H1 (cell line): ENCODE results near the gene LCN9. TPM values are rescaled to one million over a fixed set of nuclear protein-coding genes. Genes with fewer than 3 reads are reported as not detected.

Source experiments
- CTCF ChIA-PET: fragments of 300-600 bp; sonication (Branson Sonifier 250); formaldehyde crosslinking; loops from one replicate; lab custom pipeline; 2021; ENCODE audit not compliant: partially characterized antibody; lab: Charles Lee
- POLR2A ChIA-PET: fragments of 300-600 bp; sonication (Branson Sonifier 250); formaldehyde crosslinking; loops from one replicate; lab custom pipeline; 2021; ENCODE audit warnings: inconsistent platforms; ENCODE audit not compliant: partially characterized antibody; lab: Charles Lee
- DNase-seq, 2 experiments: peaks; one replicate each; pipeline versions ENCODE4 v3.0.0 to v3.0.0-alpha.2; 2010 to 2022; ENCODE audit warnings: low spot score in 2 of 2, low read depth in 1 of 2, mixed read lengths in 1 of 2
- FAIRE-seq: peaks from 2 replicates; lab custom pipeline; 2011; peaks lifted over from hg19 to GRCh38; lab: Jason Lieb, UNC
- H2AFZ ChIP-seq: 2 replicates; pipeline ENCODE4 v1.8.1; 2012; ENCODE audit warnings: low read length, inconsistent platforms
- H2AK5ac ChIP-seq: 2 replicates; pipeline ENCODE4 v1.6.1; 2013; ENCODE audit warnings: low read depth, low read length
- H2BK120ac ChIP-seq: replicated peaks from 2 replicates; pipeline ENCODE3; 2013; ENCODE audit warnings: low read depth, low read length, inconsistent platforms
- H2BK12ac ChIP-seq: 2 replicates; pipeline ENCODE4 v1.6.1; 2013; ENCODE audit warnings: low read depth, low read length
- H2BK15ac ChIP-seq: 2 replicates; pipeline ENCODE4 v1.6.1; 2013; ENCODE audit warnings: low read length
- H2BK20ac ChIP-seq: 2 replicates; pipeline ENCODE4 v1.6.1; 2013; ENCODE audit warnings: low read length
- H2BK5ac ChIP-seq: 2 replicates; pipeline ENCODE4 v1.6.1; 2013; ENCODE audit warnings: low read depth, low read length
- H3K14ac ChIP-seq: 2 replicates; pipeline ENCODE4 v1.6.1; 2013; ENCODE audit warnings: inconsistent platforms; ENCODE audit not compliant: insufficient read length
- H3K18ac ChIP-seq: 2 replicates; pipeline ENCODE4 v1.6.1; 2013; ENCODE audit warnings: low read length; ENCODE audit errors: extremely low read depth
- H3K23ac ChIP-seq: 2 replicates; pipeline ENCODE4 v1.6.1; 2013; ENCODE audit warnings: inconsistent platforms; ENCODE audit not compliant: insufficient read length
- H3K23me2 ChIP-seq: 2 replicates; pipeline ENCODE4 v1.6.1; 2013; ENCODE audit warnings: low read depth, low read length
- H3K27ac ChIP-seq: 2 replicates; pipeline ENCODE4 v1.6.1; 2011; ENCODE audit warnings: low read depth, low read length, inconsistent platforms
- H3K27me3 ChIP-seq, 4 experiments: replicated peaks in 1 of 4; 1 replicate in 1 of 4; 2 replicates in 3 of 4; pipeline versions ENCODE4 v1.6.1 to v1.8.1; 2011 to 2013; ENCODE audit warnings: low read length in 3 of 4, mild to moderate bottlenecking in 3 of 4, inconsistent platforms in 2 of 4, mixed read lengths in 2 of 4, moderate library complexity in 1 of 4; ENCODE audit not compliant: control insufficient read depth in 3 of 4, insufficient read depth in 3 of 4; ENCODE audit errors: extremely low read depth in 1 of 4
- H3K36me3 ChIP-seq, 4 experiments: 2 replicates each; pipeline versions ENCODE4 v1.6.1 to v1.8.1; 2011 to 2013; ENCODE audit warnings: mild to moderate bottlenecking in 4 of 4, low read length in 3 of 4, moderate library complexity in 2 of 4, control low read depth in 1 of 4, inconsistent platforms in 1 of 4; ENCODE audit not compliant: insufficient read depth in 4 of 4, control insufficient read depth in 2 of 4
- H3K4ac ChIP-seq: replicated peaks from 2 replicates; pipeline ENCODE3; 2013; ENCODE audit warnings: low read length, low read depth, mixed read lengths, inconsistent platforms; ENCODE audit not compliant: insufficient read length
- H3K4me1 ChIP-seq, 4 experiments: replicated peaks in 1 of 4; 1 replicate in 1 of 4; 2 replicates in 3 of 4; pipeline versions ENCODE4 v1.6.1 to v1.8.1; 2011 to 2013; ENCODE audit warnings: low read length in 3 of 4, inconsistent platforms in 2 of 4, mixed read lengths in 1 of 4; ENCODE audit not compliant: insufficient read depth in 4 of 4, control insufficient read depth in 3 of 4
- H3K4me2 ChIP-seq, 2 experiments: 2 replicates each; pipeline versions ENCODE4 v1.6.1 to v1.8.1; 2011 to 2013; ENCODE audit warnings: low read depth in 2 of 2, low read length in 2 of 2, control low read depth in 1 of 2, inconsistent platforms in 1 of 2, mild to moderate bottlenecking in 1 of 2; ENCODE audit not compliant: insufficient read depth in 1 of 2
- H3K4me3 ChIP-seq, 4 experiments: fragments of 200-600, 300-600 bp in 1 of 4; sonication (generic), shearing (Covaris generic), sonication (Bioruptor Twin) in 1 of 4; 2 replicates each; pipeline versions ENCODE4 v1.5.1 to v1.8.1; 2011 to 2016; ENCODE audit warnings: low read length in 4 of 4, low read depth in 3 of 4, control low read depth in 2 of 4, inconsistent platforms in 2 of 4, mild to moderate bottlenecking in 2 of 4, mixed read lengths in 1 of 4, moderate library complexity in 1 of 4; ENCODE audit not compliant: insufficient read depth in 2 of 4; ENCODE audit errors: extremely low read depth in 1 of 4
- H3K56ac ChIP-seq: replicated peaks from 2 replicates; pipeline ENCODE3; 2013; ENCODE audit warnings: low read depth, mild to moderate bottlenecking, mixed read lengths, low read length, inconsistent platforms; ENCODE audit not compliant: insufficient read length
- H3K79me1 ChIP-seq: 2 replicates; pipeline ENCODE4 v1.6.1; 2013; ENCODE audit warnings: low read depth, low read length, control low read depth
- H3K79me2 ChIP-seq, 2 experiments: 2 replicates each; pipeline versions ENCODE4 v1.6.1 to v1.8.1; 2012 to 2013; ENCODE audit warnings: low read length in 2 of 2, mild to moderate bottlenecking in 2 of 2, inconsistent platforms in 1 of 2; ENCODE audit not compliant: insufficient read depth in 2 of 2, control insufficient read depth in 1 of 2
- H3K9ac ChIP-seq, 4 experiments: replicated peaks in 1 of 4; 1 replicate in 1 of 4; 2 replicates in 3 of 4; pipeline versions ENCODE4 v1.6.1 to v1.8.1; 2011 to 2013; ENCODE audit warnings: low read depth in 3 of 4, low read length in 3 of 4, control low read depth in 2 of 4, mild to moderate bottlenecking in 2 of 4, moderate library complexity in 2 of 4, inconsistent platforms in 1 of 4; ENCODE audit errors: extremely low read depth in 1 of 4
- H3K9me3 ChIP-seq, 2 experiments: 2 replicates each; pipeline versions ENCODE4 v1.6.1 to v1.8.1; 2012 to 2013; ENCODE audit warnings: mild to moderate bottlenecking in 2 of 2, moderate library complexity in 2 of 2, control low read depth in 1 of 2, inconsistent platforms in 1 of 2, low read depth in 1 of 2, low read length in 1 of 2, mixed read lengths in 1 of 2; ENCODE audit not compliant: insufficient read depth in 2 of 2
- H4K20me1 ChIP-seq, 2 experiments: replicated peaks in 1 of 2; 2 replicates each; pipeline versions ENCODE3 to v1.8.1; 2011 to 2013; ENCODE audit warnings: inconsistent platforms in 2 of 2, low read length in 2 of 2, mild to moderate bottlenecking in 1 of 2; ENCODE audit not compliant: insufficient read depth in 2 of 2, control insufficient read depth in 1 of 2
- H4K5ac ChIP-seq: 2 replicates; pipeline ENCODE4 v1.6.1; 2013; ENCODE audit warnings: low read length, low read depth, mixed read lengths, inconsistent platforms; ENCODE audit not compliant: insufficient read length
- H4K8ac ChIP-seq: 2 replicates; pipeline ENCODE4 v1.8.0; 2013; ENCODE audit warnings: mild to moderate bottlenecking, moderate library complexity, low read length, inconsistent platforms; ENCODE audit not compliant: insufficient read depth; ENCODE audit errors: extremely low read depth
- H4K91ac ChIP-seq: replicated peaks from 2 replicates; pipeline ENCODE3; 2013; ENCODE audit warnings: low read length, mixed read lengths, inconsistent platforms; ENCODE audit not compliant: insufficient read length
- GABPA ChIP-seq: IDR thresholded peaks from 2 replicates; pipeline ENCODE4 v1.6.1; 2011; ENCODE audit warnings: mild to moderate bottlenecking, low read length, moderate library complexity, borderline replicate concordance; ENCODE audit not compliant: insufficient read depth
- KDM1A ChIP-seq: fragments of 200-600, 300-600 bp; sonication (generic); IDR thresholded peaks from 2 replicates; pipeline ENCODE4 v1.7.1; 2016; ENCODE audit warnings: mild to moderate bottlenecking, low read length, borderline replicate concordance
- KDM5A ChIP-seq: fragments of 200-600 bp; IDR thresholded peaks from 2 replicates; pipeline ENCODE4 v1.7.1; 2012; ENCODE audit warnings: mild to moderate bottlenecking, low read length, inconsistent platforms, mixed read lengths
- NANOG ChIP-seq: IDR thresholded peaks from 2 replicates; pipeline ENCODE4 v1.6.1; 2011; ENCODE audit warnings: low read length, low read depth, mild to moderate bottlenecking, inconsistent platforms; ENCODE audit not compliant: insufficient read depth, poor library complexity, severe bottlenecking
- PHF8 ChIP-seq: fragments of 200-600 bp; sonication (generic); conservative IDR thresholded peaks from 2 replicates; pipeline ENCODE4 v1.7.1; 2012; ENCODE audit warnings: low read depth, mild to moderate bottlenecking, inconsistent platforms, low read length, moderate library complexity
- POLR2A ChIP-seq, 2 experiments: IDR thresholded peaks; 1 replicate in 1 of 2; 2 replicates in 1 of 2; pipeline ENCODE4 v1.6.1; 2011; ENCODE audit warnings: low read depth in 2 of 2, low read length in 2 of 2, mild to moderate bottlenecking in 2 of 2; ENCODE audit errors: control extremely low read depth in 1 of 2
- POU5F1 ChIP-seq: IDR thresholded peaks from 2 replicates; pipeline ENCODE4 v1.6.1; 2011; ENCODE audit warnings: low read depth, mild to moderate bottlenecking, low read length, moderate library complexity
- RNF2 ChIP-seq: fragments of 200-900, 300-1000 bp; sonication (generic); IDR thresholded peaks from 2 replicates; pipeline ENCODE4 v1.7.1; 2016; ENCODE audit warnings: borderline replicate concordance, low read depth, mild to moderate bottlenecking, antibody characterized with exemption, low read length; ENCODE audit not compliant: poor library complexity, severe bottlenecking; ENCODE audit errors: missing control alignments
- SRF ChIP-seq: IDR thresholded peaks from 2 replicates; pipeline ENCODE4 v1.6.1; 2011; ENCODE audit warnings: mild to moderate bottlenecking, low read depth, low read length, moderate library complexity
- TAF7 ChIP-seq: optimal IDR thresholded peaks from 2 replicates; pipeline ENCODE3; 2011; ENCODE audit warnings: low read depth, mild to moderate bottlenecking, inconsistent platforms, low read length, moderate library complexity, borderline replicate concordance
- YY1 ChIP-seq: IDR thresholded peaks from 2 replicates; pipeline ENCODE4 v1.6.1; 2011; ENCODE audit warnings: low read depth, mild to moderate bottlenecking, low read length
- WGBS, 2 experiments: shearing (Covaris generic) in 1 of 2; methylation state at CpG; one replicate each; pipeline versions ENCODE4 v1.1.6 to v1.1.7; 2013 to 2015; ENCODE audit warnings: low lambda C conversion rate in 2 of 2, mixed read lengths in 2 of 2, inconsistent platforms in 1 of 2, low coverage in 1 of 2, missing lambda C conversion rate in 1 of 2; ENCODE audit not compliant: insufficient replicate concordance in 2 of 2, insufficient coverage in 1 of 2, insufficient read length in 1 of 2; ENCODE audit errors: extremely low coverage in 1 of 2, missing lambda C conversion rate in 1 of 2; 5-methylcytosine and 5-hydroxymethylcytosine counted together
- polyA plus RNA-seq, 7 experiments: library from polyadenylated mRNA; depleted of rRNA in 3 of 7; stranded (reverse) in 5 of 7; unstranded in 2 of 7; fragments of >200 nt in 5 of 7; fragments of 200-250 nt in 2 of 7; gene quantifications; 1 replicate in 5 of 7; 2 replicates in 1 of 7; 4 replicates in 1 of 7; pipeline versions ENCODE4 v1.2.1 to v1.2.3, GENCODE V29; 2011 to 2013; ENCODE audit warnings: missing spikeins in 2 of 7, mixed read lengths in 2 of 7
- total RNA-seq: library from RNA; stranded (reverse); fragmentation: NEBNext Ultra II Directional; extraction: Animal tissue kit (Norgen Biotek cat#: 25700); gene quantifications from 2 replicates; pipeline ENCODE4 v1.2.1, GENCODE V29; 2021
- TF ChIP-seq, protein P1 (sequence below): IDR thresholded peaks from 2 replicates; pipeline ENCODE4 v1.6.1; 2011; ENCODE audit warnings: low read depth, mild to moderate bottlenecking, low read length; ENCODE audit not compliant: insufficient read depth
- TF ChIP-seq, protein P2 (sequence below): IDR thresholded peaks from 2 replicates; pipeline ENCODE4 v1.6.1; 2012; ENCODE audit warnings: inconsistent platforms

The LCN9 gene
- total and polyA plus RNA-seq, 2 of the 8 experiments (the other 6 are each of a cell fraction or from before 2014, with no cell fraction given) = 2.3 to 3.1 TPM

DNA sequence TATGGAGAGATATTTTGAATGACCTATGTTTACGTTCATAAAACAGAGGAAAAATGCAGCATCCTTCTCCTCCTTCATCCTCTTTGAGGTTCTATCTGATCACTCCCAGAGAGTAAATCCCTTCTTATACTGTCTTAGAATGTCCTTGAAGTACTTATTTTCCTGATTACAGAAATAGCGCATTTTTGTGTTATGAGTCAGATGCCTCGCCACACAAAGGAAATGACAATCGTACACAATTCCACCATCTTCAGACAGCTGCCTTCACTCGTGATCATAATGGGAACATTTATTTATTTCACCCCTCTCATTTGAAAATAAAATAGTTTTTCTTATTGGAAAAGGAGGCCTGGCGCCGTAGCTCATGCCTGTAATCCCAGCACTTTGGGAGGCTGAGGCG is 21.4 kb upstream of the LCN9 start:
- WGBS, 2 experiments = 92% methylated on average over 8 of the region's 8 CpGs; no CpG with 5 or more reads in 1 of the 2 experiments
- CTCF ChIA-PET = interaction anchor here (1.2 kb wide), 1 partner anchor 26 kb away, joined by 3 read pairs; no protein-coding TSS in a partner anchor
- H2BK12ac ChIP-seq = no peak overlapping the region
- no peak overlapping the region for H2BK5ac ChIP-seq
- H3K9me3 ChIP-seq = peaks cover 0 to 8% of the 10 kb centered on the region in 2 experiments; a peak in 3 of 4 replicates
- no peak overlapping the region for H3K4ac ChIP-seq
- TF ChIP-seq POLR2A (IDR thresholded peaks at IDR 0.05; ENCODE audit: control extremely low read depth in 1 of 2, low read depth in 2 of 2, low read length in 2 of 2) (no peak), POU5F1 (no peak), KDM5A (no peak), PHF8 (no peak), SRF (no peak), TAF7 (no peak), NANOG (no peak), GABPA (no peak), YY1 (no peak), KDM1A (no peak), RNF2 (no peak)
- TF ChIP-seq, protein P1, sequence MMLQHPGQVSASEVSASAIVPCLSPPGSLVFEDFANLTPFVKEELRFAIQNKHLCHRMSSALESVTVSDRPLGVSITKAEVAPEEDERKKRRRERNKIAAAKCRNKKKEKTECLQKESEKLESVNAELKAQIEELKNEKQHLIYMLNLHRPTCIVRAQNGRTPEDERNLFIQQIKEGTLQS = no peak
- TF ChIP-seq, protein P2, sequence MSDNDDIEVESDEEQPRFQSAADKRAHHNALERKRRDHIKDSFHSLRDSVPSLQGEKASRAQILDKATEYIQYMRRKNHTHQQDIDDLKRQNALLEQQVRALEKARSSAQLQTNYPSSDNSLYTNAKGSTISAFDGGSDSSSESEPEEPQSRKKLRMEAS = no peak
- TF ChIP-seq, all 59 proteins: peak for 0
- H2BK120ac ChIP-seq = no peak overlapping the region
- H2BK15ac ChIP-seq = no peak overlapping the region
- no peak overlapping the region for H2AFZ ChIP-seq
- no peak overlapping the region for H4K91ac ChIP-seq
- H3K4me2 ChIP-seq = no peak overlapping the region
- H3K27me3 ChIP-seq = no peaks in the 10 kb centered on the region
- POLR2A ChIA-PET = no interaction called here
- no peak overlapping the region for H3K56ac ChIP-seq
- no peak overlapping the region for H3K23ac ChIP-seq
- H3K27ac ChIP-seq = no peak overlapping the region
- no peak overlapping the region for H3K18ac ChIP-seq
- H4K5ac ChIP-seq = no peak overlapping the region
- H4K20me1 ChIP-seq = no peaks in the 10 kb centered on the region
- no peaks in the 10 kb centered on the region; the same call in 1 of the 2 replicates for H3K23me2 ChIP-seq
- DNase-seq (no peak), FAIRE-seq (no peak)
- no peak overlapping the region for H4K8ac ChIP-seq
- H3K9ac ChIP-seq = no peak overlapping the region
- H3K4me3 ChIP-seq = no peak overlapping the region
- no peak overlapping the region for H2BK20ac ChIP-seq
- no peak overlapping the region for H3K14ac ChIP-seq
- H3K36me3 ChIP-seq = peaks cover 0 to 5% (median 0%) of the 10 kb centered on the region in 4 experiments; a peak in 2 of 8 replicates
- no peaks in the 10 kb centered on the region for H3K79me2 ChIP-seq
- no peaks in the 10 kb centered on the region for H3K79me1 ChIP-seq
- H2AK5ac ChIP-seq = no peak overlapping the region
- H3K4me1 ChIP-seq = peaks cover 0 to 4% (median 2%) of the 10 kb centered on the region in 4 experiments; a peak in 3 of 7 replicates
